Loucy (cell line): Measurements from ENCODE around the gene NMNAT2.

Experiments
- H2AFZ ChIP-seq: fragments of 200-600 bp; sonication (generic); 2 replicates; pipeline ENCODE4 v1.6.0; 2016; ENCODE audit warnings: antibody characterized with exemption, mild to moderate bottlenecking, low read length, moderate library complexity
- H3F3A ChIP-seq: fragments of 200-600 bp; 2 replicates; pipeline ENCODE4 v1.6.0; 2016; ENCODE audit warnings: antibody characterized with exemption, low read depth, mild to moderate bottlenecking
- H3K27me3 ChIP-seq: fragments of 200-600 bp; sonication (generic); 2 replicates; pipeline ENCODE4 v1.6.1; 2014; ENCODE audit warnings: low read length, mild to moderate bottlenecking; ENCODE audit not compliant: insufficient read depth, poor library complexity, severe bottlenecking
- H3K36me3 ChIP-seq: fragments of 200-600 bp; sonication (generic); 2 replicates; pipeline ENCODE4 v1.6.1; 2016; ENCODE audit warnings: low read length; ENCODE audit not compliant: insufficient read depth
- H3K4me1 ChIP-seq: fragments of 200-600 bp; sonication (generic); 2 replicates; pipeline ENCODE4 v1.5.1; 2014; ENCODE audit warnings: low read length, mild to moderate bottlenecking; ENCODE audit not compliant: insufficient read depth, poor library complexity, severe bottlenecking
- H3K4me2 ChIP-seq: fragments of 200-600 bp; sonication (generic); 2 replicates; pipeline ENCODE4 v1.6.0; 2014; ENCODE audit warnings: antibody characterized with exemption, low read length, low read depth, mild to moderate bottlenecking; ENCODE audit not compliant: poor library complexity, severe bottlenecking
- H3K4me3 ChIP-seq: fragments of 200-600 bp; sonication (generic); 2 replicates; pipeline ENCODE4 v1.5.1; 2014; ENCODE audit warnings: low read length, mild to moderate bottlenecking, mixed read lengths; ENCODE audit not compliant: poor library complexity, severe bottlenecking
- H3K79me2 ChIP-seq: fragments of 200-600 bp; sonication (generic); 2 replicates; pipeline ENCODE4 v1.6.1; 2014; ENCODE audit warnings: low read length; ENCODE audit not compliant: insufficient read depth
- H3K9ac ChIP-seq: fragments of 200-600 bp; sonication (generic); 2 replicates; pipeline ENCODE4 v1.6.0; 2014; ENCODE audit warnings: mild to moderate bottlenecking, low read depth, low read length, moderate library complexity; ENCODE audit not compliant: poor library complexity, severe bottlenecking
- H3K9me2 ChIP-seq: fragments of 200-600 bp; sonication (generic); replicated peaks from 2 replicates; pipeline ENCODE4 v1.6.1; 2016; ENCODE audit warnings: low read depth, low read length, mixed read lengths
- H3K9me3 ChIP-seq: fragments of 200-600 bp; sonication (generic); 2 replicates; pipeline ENCODE4 v1.6.1; 2014; ENCODE audit warnings: mild to moderate bottlenecking, antibody characterized with exemption, low read length, low read depth; ENCODE audit not compliant: insufficient read depth
- H4K20me1 ChIP-seq: fragments of 200-600 bp; sonication (generic); 2 replicates; pipeline ENCODE4 v1.6.0; 2014; ENCODE audit warnings: antibody characterized with exemption, low read length, mild to moderate bottlenecking; ENCODE audit not compliant: insufficient read depth, poor library complexity, severe bottlenecking
- EZH2phosphoT487 ChIP-seq: fragments of 200-600 bp; IDR thresholded peaks from 2 replicates; pipeline ENCODE4 v1.6.1; 2018; ENCODE audit warnings: antibody characterized with exemption, mild to moderate bottlenecking, moderate library complexity, borderline replicate concordance
- TF ChIP-seq, protein P1 (sequence below): fragments of 200-600 bp; sonication (generic); conservative IDR thresholded peaks from 2 replicates; pipeline ENCODE4 v1.5.1; 2014; ENCODE audit warnings: mild to moderate bottlenecking, antibody characterized with exemption, low read length

NMNAT2 gene

DNA sequence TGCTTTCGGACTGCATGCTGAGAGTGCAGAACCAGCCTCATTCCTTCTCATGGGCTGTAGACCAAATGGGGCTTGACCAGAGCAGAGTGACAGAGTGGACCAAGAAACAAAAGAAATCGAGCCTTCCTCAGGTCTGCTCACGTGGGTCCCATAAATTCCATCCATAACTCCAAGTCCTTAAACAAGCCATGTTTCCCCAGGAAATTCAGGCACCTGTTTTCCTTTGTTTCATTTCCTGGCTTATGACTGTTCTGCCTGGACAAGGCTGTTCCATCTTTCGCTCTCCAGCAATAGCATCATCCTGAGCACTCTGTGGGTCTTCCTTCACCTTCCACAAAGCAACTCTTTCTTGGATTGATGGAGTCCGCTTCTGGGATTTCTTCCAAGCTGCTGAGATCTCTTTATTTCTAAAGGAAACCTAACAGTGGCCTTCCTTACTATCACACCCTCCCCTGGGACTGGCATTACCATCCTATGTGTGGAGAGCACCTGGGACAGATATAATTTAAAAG is 168.2 kb downstream of the NMNAT2 start:
- no peaks in the 10 kb centered on the region for H3K9me2 ChIP-seq
- no peaks in the 10 kb centered on the region for H3F3A ChIP-seq
- H3K9ac ChIP-seq, result no peak overlapping the region
- no peaks in the 10 kb centered on the region for H3K36me3 ChIP-seq
- H4K20me1 ChIP-seq, result no peaks in the 10 kb centered on the region
- peaks cover 16% of the 10 kb centered on the region for H3K4me1 ChIP-seq
- no peaks in the 10 kb centered on the region for H3K27me3 ChIP-seq
- no peak overlapping the region for H3K4me2 ChIP-seq
- H3K9me3 ChIP-seq, result no peaks in the 10 kb centered on the region
- no peaks in the 10 kb centered on the region for H3K79me2 ChIP-seq
- no peak for TF ChIP-seq EZH2phosphoT487
- TF ChIP-seq, protein P1, sequence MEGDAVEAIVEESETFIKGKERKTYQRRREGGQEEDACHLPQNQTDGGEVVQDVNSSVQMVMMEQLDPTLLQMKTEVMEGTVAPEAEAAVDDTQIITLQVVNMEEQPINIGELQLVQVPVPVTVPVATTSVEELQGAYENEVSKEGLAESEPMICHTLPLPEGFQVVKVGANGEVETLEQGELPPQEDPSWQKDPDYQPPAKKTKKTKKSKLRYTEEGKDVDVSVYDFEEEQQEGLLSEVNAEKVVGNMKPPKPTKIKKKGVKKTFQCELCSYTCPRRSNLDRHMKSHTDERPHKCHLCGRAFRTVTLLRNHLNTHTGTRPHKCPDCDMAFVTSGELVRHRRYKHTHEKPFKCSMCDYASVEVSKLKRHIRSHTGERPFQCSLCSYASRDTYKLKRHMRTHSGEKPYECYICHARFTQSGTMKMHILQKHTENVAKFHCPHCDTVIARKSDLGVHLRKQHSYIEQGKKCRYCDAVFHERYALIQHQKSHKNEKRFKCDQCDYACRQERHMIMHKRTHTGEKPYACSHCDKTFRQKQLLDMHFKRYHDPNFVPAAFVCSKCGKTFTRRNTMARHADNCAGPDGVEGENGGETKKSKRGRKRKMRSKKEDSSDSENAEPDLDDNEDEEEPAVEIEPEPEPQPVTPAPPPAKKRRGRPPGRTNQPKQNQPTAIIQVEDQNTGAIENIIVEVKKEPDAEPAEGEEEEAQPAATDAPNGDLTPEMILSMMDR, result no peak
- H2AFZ ChIP-seq, result no peak overlapping the region
- H3K4me3 ChIP-seq, result no peak overlapping the region

DNA sequence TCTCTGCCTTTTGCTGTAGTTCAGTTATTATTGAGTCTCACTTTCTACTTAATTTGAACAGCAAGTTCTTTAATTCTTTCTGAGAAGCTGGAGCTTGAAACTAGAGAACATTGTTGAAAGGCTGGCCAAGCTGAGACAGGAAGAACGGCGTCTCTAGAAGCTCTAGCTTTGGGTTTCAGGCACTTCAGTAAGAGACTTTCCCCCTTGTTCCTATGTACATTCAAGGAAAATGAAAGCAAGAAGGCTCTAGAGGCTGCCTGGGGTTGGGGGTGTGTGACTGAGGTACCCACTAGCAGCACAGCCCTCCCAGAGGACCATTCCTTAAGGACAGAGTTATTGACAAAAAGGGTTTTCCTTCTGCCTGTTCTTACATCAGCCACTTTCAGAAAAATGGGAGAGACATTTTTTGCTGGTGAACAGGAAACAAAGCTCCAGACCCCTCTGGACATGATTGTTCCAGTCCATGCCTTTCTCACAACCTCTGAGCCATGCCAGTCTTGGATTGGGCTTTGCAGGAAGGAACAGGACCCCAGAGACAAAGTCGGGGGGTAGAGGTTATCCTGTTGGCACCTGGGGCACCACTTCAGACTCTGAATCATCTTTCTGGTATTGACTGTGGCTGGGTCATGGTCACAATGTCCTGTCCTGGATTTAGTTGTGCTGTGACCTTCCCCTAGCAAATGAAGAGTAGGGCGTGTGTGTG is 169.0 kb downstream of the NMNAT2 start:
- H3K36me3 ChIP-seq, result no peaks in the 10 kb centered on the region
- peak overlapping the region; percentile 61; the same call in 1 of the 2 replicates for H2AFZ ChIP-seq
- peaks cover 16% of the 10 kb centered on the region for H3K4me1 ChIP-seq

DNA sequence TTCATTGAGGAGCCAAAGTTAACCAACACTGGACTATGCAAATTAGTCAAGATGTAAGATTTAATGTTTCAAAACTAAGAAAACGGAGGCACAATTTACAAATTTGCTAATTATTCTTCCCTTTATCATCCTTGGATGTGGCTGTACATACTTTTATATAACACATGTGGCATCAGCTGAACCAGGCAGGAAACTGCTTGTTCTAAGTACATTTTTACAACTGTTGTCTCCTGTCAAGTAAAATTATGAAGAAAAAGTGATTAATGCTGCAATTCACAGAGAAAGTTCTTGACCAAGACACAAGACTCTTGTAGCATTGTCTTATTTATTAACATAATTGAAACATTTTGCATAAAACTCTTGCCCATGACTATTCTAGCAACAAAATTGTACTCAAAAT is 170.2 kb downstream of the NMNAT2 start:
- no peak overlapping the region for H3K4me2 ChIP-seq
- no peaks in the 10 kb centered on the region for H3K9me3 ChIP-seq
- no peaks in the 10 kb centered on the region for H3K27me3 ChIP-seq
- peaks cover 16% of the 10 kb centered on the region for H3K4me1 ChIP-seq
- H3F3A ChIP-seq, result no peaks in the 10 kb centered on the region
- no peak overlapping the region for H2AFZ ChIP-seq
- no peaks in the 10 kb centered on the region for H4K20me1 ChIP-seq
- H3K36me3 ChIP-seq, result no peaks in the 10 kb centered on the region
- no peak overlapping the region for H3K4me3 ChIP-seq
- no peak overlapping the region for H3K9ac ChIP-seq
- no peaks in the 10 kb centered on the region for H3K9me2 ChIP-seq
- no peak for TF ChIP-seq EZH2phosphoT487
- TF ChIP-seq, protein P1, result no peak
- H3K79me2 ChIP-seq, result no peaks in the 10 kb centered on the region

More for the DNA sequence above, 169.0 kb downstream of the NMNAT2 start:
- no peaks in the 10 kb centered on the region for H3K79me2 ChIP-seq
- peak overlapping the region; percentile 4 for H3K4me2 ChIP-seq
- no peaks in the 10 kb centered on the region for H3K27me3 ChIP-seq
- TF ChIP-seq EZH2phosphoT487, result no peak
- TF ChIP-seq, protein P1, result no peak
- H3K9me2 ChIP-seq, result no peaks in the 10 kb centered on the region
- H3K4me3 ChIP-seq, result no peak overlapping the region
- no peaks in the 10 kb centered on the region for H3F3A ChIP-seq
- H4K20me1 ChIP-seq, result no peaks in the 10 kb centered on the region
- no peaks in the 10 kb centered on the region for H3K9me3 ChIP-seq
- no peak overlapping the region for H3K9ac ChIP-seq
